ENCODE results near the gene KCNH8.

DNA sequence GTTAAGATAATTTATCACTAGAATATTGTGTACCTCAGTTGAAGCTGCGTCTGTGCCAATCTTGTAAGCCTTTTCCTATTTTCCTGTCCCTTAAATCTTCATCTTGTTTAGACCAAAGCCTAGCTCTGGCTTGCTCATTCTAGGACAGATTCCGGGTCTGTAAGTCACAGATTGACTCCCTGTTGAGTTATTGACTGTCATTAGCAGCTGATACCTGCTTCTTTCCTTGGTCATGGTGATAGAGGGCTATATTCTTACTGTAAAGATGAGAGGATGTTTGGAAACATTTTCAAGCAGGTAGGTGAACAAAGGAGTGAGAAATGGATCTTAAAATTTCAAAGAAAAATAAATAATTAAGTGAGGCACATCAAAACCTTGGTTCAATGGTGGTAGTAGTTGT is 200.2 kb downstream of the KCNH8 start:
- no peak for TF ChIP-seq RXRA (IDR thresholded peaks at IDR 0.05)
- TF ChIP-seq, protein P1, sequence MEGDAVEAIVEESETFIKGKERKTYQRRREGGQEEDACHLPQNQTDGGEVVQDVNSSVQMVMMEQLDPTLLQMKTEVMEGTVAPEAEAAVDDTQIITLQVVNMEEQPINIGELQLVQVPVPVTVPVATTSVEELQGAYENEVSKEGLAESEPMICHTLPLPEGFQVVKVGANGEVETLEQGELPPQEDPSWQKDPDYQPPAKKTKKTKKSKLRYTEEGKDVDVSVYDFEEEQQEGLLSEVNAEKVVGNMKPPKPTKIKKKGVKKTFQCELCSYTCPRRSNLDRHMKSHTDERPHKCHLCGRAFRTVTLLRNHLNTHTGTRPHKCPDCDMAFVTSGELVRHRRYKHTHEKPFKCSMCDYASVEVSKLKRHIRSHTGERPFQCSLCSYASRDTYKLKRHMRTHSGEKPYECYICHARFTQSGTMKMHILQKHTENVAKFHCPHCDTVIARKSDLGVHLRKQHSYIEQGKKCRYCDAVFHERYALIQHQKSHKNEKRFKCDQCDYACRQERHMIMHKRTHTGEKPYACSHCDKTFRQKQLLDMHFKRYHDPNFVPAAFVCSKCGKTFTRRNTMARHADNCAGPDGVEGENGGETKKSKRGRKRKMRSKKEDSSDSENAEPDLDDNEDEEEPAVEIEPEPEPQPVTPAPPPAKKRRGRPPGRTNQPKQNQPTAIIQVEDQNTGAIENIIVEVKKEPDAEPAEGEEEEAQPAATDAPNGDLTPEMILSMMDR (IDR thresholded peaks at IDR 0.05; ENCODE audit: low read depth, low read length, missing input control): no peak
- TF ChIP-seq RAD21 (IDR thresholded peaks at IDR 0.05): no peak
- TF ChIP-seq, protein P2, sequence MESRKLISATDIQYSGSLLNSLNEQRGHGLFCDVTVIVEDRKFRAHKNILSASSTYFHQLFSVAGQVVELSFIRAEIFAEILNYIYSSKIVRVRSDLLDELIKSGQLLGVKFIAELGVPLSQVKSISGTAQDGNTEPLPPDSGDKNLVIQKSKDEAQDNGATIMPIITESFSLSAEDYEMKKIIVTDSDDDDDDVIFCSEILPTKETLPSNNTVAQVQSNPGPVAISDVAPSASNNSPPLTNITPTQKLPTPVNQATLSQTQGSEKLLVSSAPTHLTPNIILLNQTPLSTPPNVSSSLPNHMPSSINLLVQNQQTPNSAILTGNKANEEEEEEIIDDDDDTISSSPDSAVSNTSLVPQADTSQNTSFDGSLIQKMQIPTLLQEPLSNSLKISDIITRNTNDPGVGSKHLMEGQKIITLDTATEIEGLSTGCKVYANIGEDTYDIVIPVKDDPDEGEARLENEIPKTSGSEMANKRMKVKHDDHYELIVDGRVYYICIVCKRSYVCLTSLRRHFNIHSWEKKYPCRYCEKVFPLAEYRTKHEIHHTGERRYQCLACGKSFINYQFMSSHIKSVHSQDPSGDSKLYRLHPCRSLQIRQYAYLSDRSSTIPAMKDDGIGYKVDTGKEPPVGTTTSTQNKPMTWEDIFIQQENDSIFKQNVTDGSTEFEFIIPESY (IDR thresholded peaks at IDR 0.05): no peak
- TF ChIP-seq JUND (IDR thresholded peaks at IDR 0.05): no peak
- TF ChIP-seq GABPA (IDR thresholded peaks at IDR 0.05 in 1 of 2, conservative IDR thresholded peaks at IDR 0.05 in 1 of 2): no peak
